KBM-7 (cell line): ENCODE results near the gene USP37.
"Not testable (repeated sequence)": the region's sequence is repeated elsewhere in the genome, so short reads cannot be mapped to it uniquely, and the experiment has no call there.

ENCODE experiments used
- DNase-seq: peaks from one replicate; pipeline ENCODE4 v3.0.0-alpha.2; 2015
- in situ Hi-C: fragments of 300-500 bp; cut with MboI; formaldehyde crosslinking; loops from 2 replicates; pipeline ENCODE4 v1.14.3; 2020; ENCODE audit warnings: low sequenced_read_pairs, low pct_unique_long_range_greater_than_20kb, mixed read lengths

Gene USP37

DNA sequence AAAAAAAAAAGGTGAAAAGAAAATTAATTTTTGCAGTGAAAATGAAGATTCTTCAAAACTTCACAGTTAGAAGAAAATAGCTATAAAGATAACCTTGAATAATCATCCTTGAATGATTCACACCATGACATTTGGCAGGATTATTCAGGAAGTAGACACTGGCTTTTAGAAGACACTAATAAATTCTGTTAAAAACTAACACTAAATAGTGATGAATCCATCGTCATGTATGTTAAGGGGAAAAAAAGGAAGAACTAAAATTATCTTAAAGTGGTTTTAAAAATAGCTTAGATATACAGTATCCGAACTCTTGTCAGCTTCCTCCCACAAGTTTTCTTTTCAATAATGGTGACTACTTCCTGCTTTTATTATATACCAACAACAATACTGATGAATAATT is 10.2 kb downstream of the USP37 start:
- in situ Hi-C loops, result no loop called here

DNA sequence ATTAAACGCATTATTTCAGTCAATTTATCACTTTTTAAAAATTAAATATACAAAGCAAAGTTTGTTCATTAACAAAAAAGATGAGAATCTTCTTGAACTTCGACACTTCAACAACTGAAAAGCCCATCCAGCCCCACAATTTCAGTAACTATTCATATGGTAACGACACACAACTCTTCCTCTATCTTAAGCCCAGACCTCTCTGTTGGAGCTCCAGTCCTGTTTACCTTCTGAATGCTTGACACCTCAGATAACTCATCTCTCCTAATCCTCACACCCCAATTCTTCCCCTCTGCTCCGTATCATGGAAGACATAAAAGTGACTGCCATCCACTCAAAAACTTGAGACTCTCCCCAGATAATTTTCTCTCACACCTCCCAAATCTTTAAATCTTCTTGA is 12.6 kb downstream of the USP37 start:
- no peak for DNase-seq
- in situ Hi-C loops, result no loop called here

More for the DNA sequence above, 10.2 kb downstream of the USP37 start:
- DNase-seq, result peak; percentile 9

DNA sequence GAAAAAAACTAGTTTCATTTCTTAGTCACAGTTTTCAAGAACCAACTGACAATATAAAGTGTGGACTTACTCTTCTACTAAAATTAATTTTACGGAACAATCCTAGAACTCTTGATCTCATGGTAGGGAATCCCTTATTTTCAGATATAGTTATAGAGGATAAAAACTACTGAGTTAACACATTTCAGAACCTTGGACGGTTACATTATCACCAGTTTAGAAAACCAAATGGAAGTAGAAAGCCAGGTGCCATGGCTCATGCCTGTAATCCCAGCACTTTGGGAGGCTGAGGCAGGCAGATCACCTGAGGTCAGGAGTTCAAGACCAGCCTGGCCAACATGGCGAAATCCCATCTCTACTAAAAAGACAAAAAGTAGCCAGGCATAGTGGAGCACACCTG is 13.9 kb downstream of the USP37 start:
- in situ Hi-C loops, result not testable (repeated sequence)

DNA sequence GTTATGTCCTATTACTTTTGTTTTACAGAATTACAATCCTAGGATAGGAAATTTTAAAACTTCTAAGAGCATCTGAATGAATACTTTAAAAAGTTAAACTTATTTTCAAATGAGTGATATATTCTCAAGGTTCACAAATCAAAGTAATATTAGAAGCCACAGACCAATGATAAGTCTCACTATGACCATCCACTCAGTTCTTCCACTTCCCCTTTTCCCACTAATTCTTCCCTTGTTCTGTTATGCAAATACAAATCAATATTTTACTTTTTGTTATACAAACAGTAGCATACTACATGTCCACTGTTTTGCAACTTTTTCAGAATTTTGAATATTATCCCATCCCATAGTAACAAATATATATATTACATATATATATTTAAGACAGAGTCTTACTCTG is 20.2 kb downstream of the USP37 start:
- in situ Hi-C loops, result no loop called here
- no peak for DNase-seq

More for the DNA sequence above, 13.9 kb downstream of the USP37 start:
- not testable (repeated sequence) for DNase-seq

DNA sequence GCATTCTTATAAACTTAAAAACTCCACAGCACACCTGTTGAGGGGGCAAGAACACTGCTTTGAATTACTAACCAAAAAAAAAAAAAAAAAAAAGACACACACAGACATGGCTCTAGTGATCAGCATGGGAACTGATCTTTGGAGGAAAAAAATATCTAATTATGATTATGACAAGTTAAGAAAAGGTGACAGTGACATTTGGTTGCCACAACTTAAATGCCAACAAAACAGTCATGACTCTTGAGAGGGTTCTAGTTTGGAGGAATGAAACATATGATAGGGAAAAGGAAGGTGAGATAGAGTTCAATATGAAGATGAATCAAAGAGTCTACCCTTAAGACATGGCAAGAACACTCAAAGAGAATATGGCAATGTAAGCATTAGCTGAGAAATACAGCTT is 20.6 kb downstream of the USP37 start:
- no peak for DNase-seq
- in situ Hi-C loops, result no loop called here

- no peak for DNase-seq
- in situ Hi-C loops, result no loop called here
Observed at GRCh38 chr2:218546012-218546411, 22.1 kb downstream of the USP37 start.

DNA sequence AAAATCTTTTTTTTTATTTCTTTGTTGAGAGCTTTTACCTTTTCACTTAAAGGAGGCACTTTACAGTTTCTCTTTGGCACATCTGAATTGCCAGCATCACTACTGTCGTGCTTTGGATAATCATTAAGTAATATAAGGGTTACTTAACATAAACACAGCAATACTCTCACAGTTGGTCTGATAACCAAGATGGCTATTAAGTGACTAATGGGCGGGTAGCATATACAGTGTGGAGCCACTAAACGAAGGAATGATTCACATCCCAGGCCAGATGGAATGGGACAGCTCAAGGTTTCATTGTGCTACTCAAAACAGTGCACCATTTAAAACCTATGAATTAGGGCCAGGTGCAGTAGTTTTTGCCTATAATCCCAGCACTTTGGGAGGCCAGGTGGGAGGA is 28.1 kb downstream of the USP37 start:
- DNase-seq, result no peak
- in situ Hi-C loops, result no loop called here

DNA sequence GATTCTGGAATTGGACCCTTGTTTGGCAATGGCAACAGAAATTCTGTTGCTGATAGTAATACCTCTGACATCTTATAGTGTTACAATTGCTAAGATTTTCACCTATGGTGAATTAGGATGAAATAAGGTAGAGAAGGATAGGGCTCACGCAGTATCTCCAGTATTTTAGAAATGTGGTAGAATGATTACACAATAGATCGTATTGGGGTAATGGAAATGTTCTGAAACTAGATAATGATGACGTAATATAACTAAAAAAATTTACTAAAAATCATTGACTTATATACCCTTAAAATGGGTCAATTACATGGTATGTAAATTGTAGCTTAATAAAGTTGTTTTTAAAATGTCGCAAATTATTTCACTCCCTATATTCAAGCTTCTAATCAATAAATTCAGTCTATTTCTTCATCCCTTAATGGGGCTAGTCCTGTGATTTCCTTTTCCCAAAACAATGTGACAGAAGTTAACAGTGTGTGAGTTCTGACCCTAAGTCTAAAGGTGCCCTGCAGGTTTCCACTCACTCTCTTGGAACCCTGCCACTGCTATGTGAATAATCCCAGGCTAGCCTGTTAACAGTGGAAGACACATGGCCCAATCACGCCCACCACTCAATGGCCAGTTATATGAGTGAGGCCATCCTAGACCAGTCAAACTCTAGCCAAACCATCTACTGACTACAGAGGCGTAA is 31.2 kb downstream of the USP37 start:
- in situ Hi-C loops, result no loop called here
- no peak for DNase-seq

DNA sequence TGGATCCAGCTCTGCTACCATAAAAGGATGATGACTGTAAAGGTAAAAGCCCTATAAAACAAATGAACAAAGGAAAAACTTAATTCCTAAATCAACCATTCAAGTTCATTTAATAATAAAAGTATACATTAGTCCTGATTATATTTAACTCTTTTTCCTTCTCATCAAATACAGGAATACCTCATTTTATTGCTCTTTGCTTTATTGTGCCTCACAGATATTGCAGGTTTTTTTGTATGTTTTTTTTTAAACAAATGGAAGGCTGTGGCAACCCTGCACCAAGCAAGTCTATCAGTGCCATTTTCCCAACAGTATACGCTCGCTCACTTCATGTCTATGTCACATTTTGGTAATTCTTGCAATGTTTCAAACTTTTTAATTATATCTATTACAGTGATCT is 38.2 kb downstream of the USP37 start:
- no peak for DNase-seq
- in situ Hi-C loops, result no loop called here

- in situ Hi-C loops, DNase-seq: not testable (repeated sequence)
Observed at GRCh38 chr2:218528409-218528808, 39.7 kb downstream of the USP37 start.

GRCh38 chr2:218523651-218524050 is 44.5 kb downstream of the USP37 start:
- no peak for DNase-seq
- in situ Hi-C loops, result no loop called here

- in situ Hi-C loops, result no loop called here
- DNase-seq, result no peak
Observed at GRCh38 chr2:218518876-218519275, 49.3 kb downstream of the USP37 start.

DNA sequence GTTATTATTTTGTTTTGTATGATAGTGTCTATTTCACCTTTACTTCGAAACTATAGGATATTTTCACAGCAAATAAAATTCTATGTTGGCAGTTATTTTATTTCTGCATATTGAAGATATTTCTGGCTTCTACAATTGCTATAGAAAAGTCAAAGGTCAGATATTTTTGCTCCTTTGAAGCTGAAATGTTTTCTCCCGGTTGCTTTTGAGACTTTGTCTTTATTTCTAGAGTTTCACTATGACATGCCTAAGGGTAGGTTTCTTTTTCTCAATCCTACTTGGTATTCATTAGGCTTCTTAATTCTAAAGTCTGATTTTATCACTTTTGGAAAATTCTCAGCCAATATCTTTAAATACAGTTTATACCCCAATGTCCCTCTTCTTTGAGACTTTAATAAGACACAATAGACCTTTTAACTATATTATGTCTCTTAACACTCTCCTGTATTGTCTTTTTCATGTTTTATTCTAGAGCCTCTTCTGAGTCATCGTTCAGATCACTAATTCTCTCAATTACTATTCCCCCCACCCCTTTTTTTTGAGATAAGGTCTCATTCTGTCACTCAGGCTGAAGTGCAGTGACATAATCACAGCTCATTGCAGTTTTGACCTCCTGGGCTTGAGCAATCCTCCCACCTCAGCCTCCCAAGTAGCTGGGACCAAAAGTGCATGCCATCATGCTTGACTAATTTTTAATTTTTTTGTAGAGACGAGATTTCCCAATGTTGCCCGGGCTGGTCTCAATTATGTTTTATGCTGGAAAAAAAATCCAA is 50.5 kb downstream of the USP37 start:
- in situ Hi-C loops, result no loop called here
- no peak for DNase-seq

GRCh38 chr2:218516614-218517013 is 51.5 kb downstream of the USP37 start:
- DNase-seq, result peak; percentile 14
- in situ Hi-C loops, result no loop called here

DNA sequence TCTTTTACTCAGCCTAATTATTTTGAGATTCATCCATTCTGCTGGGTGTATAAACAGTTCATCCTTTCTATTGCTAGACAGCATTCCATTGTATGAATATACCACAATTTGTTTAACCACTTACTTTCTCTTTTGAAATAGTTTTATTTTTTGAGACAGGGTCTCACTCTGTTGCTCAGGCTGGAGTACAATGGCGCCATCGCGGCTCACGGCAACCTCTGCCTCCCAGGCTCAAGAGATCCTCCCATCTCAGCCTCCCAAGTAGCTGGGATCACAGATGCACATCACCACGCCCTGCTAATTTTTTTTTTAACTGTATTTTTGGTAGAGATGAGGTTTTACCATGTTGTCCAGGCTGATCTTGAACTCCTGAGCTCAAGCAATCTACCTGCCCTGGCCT is 54.5 kb downstream of the USP37 start:
- in situ Hi-C loops, result no loop called here
- no peak for DNase-seq

DNA sequence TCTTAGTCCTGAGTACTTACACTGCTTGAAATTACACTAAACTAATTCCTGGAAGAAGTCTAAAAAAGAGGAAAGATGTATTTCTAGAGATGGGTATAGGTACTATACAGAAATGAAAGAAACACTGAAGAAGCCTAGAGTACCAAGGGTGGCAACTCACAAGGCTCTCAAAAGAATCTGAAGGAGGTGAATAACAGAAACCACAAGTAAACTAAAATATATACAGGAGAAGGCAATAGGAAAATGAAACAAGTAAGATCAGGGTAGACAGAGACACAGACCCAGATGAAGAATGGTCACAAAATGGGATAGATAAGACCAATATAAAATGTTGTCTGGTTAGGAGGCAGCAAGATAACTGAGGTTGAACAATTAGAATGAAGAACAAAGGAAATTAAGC is 59.9 kb downstream of the USP37 start:
- in situ Hi-C loops, result no loop called here
- no peak for DNase-seq

DNA sequence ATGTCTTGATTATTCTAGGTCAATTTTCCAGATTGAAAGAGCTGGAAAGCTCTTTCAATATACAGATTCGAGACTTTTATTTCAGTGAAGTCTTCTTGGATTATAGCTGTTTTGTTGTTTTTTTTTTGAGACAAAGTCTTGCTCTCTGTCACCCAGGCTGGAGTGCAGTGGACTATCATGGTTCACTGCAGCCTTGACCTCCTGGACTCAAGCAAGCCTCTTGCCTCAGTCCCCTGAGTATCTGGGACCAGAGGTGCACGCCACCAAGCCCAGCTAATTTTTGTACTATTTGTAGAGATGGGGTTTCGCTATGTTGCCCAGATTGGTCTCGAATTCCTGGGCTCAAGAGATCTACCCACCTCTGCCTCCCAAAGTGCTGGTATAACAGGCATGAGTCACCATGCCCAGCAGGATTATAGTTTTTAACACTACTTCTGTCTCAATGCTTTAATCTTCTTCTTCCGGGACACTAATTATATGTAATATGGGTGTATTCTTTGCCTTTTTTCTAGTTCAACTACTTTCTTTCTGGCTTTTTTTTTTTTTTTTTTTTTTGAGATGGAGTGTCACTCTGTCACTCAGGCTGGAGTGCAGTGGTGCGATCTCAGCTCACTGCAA is 62.3 kb downstream of the USP37 start:
- in situ Hi-C loops, result no loop called here
- no peak for DNase-seq

- DNase-seq, result no peak
- in situ Hi-C loops, result no loop called here
Observed at GRCh38 chr2:218501665-218502064, 66.5 kb downstream of the USP37 start.

GRCh38 chr2:218500501-218501060 is 67.6 kb downstream of the USP37 start:
- no peak for DNase-seq
- in situ Hi-C loops, result no loop called here
